CD4-positive, alpha-beta T cell treated with Interleukin-4 for 1 hour (primary cell): Measurements from ENCODE around the gene CSGALNACT2.

Experiments
- DNase-seq, 2 donors: peaks; one replicate each; pipeline ENCODE4 v3.0.0-alpha.2; 2020 to 2022

Gene CSGALNACT2

DNA sequence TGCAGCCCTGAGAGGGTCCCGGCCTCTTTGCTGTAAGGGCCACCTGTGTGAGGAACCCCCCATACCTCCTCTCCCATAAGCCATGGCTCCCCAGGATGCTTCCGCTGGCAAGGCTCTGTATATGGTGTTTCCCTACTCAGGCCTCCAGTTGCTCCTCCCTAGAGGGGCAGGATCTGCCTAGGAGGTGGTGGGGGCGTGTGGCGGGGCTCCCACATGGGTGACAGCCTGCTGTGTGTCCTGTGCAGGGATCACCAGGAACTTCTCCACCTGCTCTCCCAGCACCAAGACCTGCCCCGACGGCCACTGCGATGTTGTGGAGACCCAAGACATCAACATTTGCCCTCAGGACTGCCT is 25.7 kb upstream of the CSGALNACT2 start:
- no peak for DNase-seq

DNA sequence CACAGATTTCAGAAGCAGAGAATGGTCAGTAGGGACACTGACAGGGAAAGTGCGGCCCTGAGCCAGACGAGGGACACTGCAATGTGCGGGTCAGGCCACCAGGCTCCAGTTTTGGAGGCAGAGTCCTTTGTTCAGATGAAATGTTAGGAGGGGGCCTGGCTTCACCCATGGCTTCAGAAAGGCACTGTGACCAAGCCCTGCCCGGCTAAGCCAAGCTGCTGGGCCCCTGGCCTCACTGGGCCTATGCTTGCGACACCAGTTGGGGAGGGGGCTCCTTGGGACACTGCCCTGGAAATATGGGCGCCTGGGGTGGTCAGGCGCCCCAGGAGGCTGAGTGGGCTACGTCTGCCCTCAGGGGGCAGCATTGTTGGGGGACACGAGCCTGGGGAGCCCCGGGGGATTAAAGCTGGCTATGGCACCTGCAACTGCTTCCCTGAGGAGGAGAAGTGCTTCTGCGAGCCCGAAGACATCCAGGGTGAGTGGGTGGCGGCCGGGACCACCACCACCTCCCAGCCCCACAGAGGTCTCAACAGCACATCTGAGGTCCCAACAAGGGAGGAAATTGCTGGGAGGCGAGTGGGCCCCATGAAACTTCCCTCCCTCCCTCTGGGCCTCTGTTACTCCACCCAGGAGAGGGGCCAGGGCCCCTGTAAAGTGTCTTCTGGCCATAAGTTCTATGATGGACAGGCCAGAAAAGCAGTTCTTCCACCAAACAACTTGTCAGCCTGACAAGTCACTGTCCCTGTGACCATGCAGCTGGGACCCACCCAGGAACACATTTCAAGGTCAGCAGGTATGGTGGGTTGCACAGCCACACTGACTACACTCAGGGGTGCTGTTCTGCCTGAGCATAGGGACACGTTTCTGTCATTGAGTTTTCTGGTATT is 24.8 kb upstream of the CSGALNACT2 start:
- DNase-seq, result no peak

DNA sequence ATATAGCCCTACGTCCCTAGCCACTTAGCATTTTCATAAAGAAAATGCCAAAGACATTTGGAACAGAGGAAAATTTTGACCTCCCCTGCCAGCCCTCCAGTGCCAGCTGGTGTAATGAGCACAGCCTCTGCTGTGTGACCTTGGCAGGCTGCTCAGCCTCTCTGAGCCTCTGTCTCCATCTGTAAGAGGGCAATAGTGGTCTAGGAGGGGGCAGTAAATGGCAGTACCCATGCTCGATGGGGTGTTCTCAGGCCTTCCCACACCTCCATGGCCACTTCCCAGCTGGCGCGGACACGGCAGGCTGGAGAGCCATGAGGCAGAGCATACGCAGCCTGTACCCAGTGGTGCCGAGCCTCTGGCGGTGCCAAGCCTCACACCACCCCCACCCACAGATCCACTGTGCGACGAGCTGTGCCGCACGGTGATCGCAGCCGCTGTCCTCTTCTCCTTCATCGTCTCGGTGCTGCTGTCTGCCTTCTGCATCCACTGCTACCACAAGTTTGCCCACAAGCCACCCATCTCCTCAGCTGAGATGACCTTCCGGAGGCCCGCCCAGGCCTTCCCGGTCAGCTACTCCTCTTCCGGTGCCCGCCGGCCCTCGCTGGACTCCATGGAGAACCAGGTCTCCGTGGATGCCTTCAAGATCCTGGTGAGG is 24.0 kb upstream of the CSGALNACT2 start:
- DNase-seq, result no peak

DNA sequence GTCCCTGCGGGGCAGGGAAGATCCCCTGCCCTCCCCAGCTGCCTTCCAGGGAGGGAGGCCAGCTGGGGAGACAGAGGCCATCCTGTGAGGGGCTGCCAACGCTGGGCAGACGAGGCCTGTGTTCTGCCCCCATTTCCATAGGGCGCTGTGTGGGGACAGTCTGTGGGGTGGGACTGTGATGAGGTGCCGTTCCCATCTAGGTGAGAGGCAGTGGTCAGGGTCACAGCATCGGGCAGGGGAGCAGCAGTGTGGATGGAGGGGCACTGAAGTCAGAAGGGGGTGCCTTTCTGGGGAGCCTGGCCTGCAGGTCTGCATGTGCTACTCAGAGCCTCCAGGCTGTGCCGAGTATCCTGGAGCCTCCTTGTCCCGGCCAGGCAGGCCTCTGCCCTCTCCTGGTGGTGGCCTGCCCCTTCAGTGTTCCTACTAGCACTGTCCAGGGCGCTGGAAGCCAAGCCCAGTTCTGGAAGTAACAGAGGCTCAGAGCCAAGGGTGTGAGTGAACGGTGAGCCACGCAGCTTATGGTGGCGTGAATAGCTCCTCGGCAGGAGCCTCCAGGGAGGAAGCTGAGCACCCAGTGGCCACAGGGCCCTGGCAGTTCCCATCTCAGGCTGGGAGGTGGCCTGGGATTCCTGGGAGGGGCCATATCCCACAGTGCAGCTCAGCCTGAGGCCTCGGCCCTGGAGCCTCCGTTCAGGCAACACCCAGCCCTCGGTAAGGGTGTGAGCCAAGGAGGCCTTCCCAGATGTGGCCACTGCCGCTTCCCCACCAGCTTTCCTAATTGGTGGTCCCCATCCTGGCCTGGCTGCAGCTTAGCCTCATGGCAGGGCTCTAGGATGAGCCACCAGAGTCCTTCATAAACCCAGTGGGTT is 23.3 kb upstream of the CSGALNACT2 start:
- DNase-seq, result no peak

DNA sequence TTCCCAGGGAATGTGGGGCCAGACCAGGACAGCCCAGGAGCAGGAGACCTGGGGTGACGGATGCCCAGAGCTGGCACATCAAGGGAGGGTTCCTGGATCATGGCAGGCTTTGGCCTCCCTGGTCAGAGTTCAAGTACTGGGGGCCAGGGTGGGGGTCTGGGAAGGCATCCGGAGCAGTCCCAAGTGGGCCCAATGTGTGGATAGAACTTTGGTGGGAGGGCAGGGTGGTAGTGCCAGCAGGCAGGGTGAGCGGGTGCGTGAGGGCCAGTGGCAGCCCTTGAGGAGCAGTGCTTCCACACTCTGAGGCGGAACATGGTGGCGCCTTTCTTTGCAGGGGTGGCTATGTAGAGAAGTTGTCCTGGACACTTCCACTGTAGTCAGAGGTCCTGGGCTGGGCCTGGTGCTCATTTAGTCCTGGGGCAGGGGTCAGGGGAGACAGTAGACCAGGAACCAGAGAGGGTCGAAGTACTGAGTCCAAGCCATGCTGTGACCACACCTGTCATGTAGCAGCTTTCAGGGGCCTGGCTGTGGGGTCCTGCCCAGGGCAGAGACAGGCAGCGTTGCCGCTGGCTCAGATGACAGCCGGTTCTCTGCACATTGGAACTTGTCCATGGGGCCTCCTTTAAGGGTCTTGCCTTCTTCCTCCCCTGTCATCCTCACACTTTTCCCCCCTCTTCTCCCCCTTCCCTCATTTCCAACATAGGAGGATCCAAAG is 22.2 kb upstream of the CSGALNACT2 start:
- DNase-seq, result no peak

DNA sequence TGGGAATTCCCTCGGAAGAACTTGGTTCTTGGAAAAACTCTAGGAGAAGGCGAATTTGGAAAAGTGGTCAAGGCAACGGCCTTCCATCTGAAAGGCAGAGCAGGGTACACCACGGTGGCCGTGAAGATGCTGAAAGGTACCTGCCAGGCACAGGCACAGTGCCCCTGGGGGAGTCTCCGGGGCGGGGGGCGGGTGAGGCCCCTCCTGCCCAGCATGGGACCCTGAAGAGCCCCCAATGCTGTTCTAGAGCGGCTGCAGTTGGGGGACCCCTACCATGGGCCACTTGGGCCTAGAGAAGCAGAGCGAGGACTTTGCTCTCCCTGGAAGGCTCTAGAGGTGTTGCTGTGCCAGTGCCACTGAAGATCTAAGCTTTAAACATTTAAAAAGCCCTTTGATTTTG is 21.6 kb upstream of the CSGALNACT2 start:
- no peak for DNase-seq

DNA sequence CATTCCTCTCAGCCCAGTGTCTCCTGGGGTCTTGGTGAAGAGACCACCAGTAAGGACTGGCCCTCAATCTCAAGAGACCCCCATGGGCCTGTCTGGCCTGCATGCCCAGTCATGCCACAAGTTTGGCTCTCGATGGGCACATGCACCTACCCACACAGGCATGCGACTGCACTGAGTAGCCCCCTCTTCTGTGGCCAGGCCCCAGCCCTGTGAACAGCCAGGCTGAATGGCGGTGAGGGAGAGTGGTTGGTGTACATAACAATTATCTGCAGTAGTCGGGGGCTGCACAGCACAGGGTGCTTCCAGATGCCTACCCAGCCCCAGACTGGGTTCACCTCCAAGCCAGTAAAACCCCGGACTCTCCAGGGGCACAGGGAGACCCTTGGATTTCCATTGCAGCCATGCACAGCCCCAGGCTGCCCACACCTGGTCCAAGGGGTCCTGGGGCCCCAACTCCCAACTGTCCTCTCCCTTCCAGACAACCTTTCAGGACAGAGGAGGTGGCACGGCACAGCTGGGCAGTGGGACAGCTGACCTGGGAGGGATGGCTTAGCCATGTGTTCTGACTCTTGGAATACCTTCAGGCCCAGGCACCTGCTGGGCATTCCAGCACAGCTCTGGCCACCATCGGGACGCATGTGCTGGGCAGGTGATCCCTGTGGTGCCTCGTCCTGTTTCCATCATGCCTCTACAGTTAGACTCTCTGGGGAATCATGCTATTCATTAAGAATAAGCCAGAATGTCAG is 21.0 kb upstream of the CSGALNACT2 start:
- no peak for DNase-seq

DNA sequence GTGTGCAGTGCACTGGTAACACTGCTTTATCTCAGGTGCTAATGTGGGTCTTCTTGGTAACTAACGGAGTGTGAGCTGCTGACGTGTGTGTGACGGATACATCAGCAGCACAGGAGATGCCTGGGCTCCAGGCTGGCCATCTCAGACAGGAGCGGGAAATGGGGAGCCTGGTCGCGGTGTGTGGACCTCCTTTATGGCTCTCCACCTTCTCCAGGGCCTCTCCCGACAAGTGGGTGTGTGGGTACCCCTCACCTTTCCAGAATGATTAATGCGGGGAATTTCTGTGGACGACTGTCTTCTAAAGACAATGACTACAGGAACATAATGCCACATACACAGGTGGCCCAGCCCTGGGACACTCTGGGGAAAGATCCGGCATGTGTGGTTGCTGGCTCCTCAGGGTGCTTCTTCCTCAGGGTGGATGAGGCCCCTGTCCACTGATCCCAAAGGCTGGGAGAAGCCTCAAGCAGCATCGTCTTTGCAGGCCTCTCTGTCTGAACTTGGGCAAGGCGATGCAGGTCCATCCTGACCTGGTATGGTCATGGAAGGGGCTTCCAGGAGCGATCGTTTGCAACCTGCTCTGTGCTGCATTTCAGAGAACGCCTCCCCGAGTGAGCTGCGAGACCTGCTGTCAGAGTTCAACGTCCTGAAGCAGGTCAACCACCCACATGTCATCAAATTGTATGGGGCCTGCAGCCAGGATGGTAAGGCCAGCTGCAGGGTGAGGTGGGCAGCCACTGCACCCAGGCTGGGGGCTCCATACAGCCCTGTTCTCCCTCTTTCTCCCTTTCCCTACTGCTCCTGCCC is 20.3 kb upstream of the CSGALNACT2 start:
- no peak for DNase-seq

DNA sequence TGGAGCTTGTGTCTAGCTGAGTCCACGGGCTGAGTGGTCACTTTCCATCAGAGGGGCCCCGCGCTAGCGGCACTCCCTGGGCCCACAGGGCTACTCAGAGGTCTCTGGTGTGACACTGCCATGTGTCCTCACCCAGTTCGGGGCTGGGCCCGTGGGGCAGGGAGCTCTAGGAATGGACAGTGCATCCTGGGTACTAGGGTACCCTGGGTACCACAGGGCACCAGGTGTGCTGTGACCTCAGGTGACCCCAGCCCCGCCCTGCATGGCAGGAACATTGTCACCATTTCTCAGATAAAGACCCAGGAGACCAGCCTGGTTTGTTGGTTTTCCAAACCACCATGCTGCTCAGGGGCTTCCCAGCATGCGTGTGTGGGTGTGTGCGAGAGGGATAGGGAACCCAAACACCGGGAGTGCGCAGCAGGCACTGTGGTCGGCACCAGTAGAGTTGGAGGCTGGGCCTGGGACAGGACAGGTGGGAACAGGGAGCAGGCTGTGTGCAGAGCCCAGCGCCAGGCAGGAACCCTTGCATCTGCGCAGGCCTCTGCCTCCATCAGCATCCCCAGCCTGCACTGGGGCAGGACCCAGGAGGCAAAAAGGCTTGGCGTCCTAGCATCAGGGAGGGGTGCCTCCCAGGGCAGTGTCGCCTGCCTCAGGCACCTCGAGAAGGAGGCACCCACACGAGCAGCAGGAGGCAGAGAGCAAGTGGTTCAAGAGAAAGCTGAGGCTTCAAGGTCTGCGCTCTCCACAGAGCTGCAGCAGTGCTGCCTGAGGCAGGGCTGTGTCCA is 19.4 kb upstream of the CSGALNACT2 start:
- no peak for DNase-seq

DNA sequence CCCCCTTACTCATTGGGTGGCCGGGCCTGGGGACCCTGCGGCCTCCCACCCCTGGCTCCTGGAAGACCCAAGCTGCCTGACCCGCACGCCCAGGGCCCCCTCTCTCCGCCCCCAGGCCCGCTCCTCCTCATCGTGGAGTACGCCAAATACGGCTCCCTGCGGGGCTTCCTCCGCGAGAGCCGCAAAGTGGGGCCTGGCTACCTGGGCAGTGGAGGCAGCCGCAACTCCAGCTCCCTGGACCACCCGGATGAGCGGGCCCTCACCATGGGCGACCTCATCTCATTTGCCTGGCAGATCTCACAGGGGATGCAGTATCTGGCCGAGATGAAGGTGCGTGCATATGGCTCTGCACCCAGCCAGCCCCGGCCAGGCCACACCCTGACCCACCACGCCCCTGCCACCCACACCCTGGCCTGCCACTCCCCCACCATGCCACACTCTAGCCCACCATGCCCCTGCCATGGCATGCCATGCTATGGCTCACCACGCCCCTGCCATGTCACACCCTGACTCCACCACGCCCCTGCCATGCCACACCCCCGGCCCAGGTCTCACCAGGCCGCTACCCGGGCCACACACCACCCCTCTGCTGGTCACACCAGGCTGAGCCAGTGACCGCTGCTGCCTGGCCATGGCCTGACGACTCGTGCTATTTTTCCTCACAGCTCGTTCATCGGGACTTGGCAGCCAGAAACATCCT is 18.7 kb upstream of the CSGALNACT2 start:
- no peak for DNase-seq

DNA sequence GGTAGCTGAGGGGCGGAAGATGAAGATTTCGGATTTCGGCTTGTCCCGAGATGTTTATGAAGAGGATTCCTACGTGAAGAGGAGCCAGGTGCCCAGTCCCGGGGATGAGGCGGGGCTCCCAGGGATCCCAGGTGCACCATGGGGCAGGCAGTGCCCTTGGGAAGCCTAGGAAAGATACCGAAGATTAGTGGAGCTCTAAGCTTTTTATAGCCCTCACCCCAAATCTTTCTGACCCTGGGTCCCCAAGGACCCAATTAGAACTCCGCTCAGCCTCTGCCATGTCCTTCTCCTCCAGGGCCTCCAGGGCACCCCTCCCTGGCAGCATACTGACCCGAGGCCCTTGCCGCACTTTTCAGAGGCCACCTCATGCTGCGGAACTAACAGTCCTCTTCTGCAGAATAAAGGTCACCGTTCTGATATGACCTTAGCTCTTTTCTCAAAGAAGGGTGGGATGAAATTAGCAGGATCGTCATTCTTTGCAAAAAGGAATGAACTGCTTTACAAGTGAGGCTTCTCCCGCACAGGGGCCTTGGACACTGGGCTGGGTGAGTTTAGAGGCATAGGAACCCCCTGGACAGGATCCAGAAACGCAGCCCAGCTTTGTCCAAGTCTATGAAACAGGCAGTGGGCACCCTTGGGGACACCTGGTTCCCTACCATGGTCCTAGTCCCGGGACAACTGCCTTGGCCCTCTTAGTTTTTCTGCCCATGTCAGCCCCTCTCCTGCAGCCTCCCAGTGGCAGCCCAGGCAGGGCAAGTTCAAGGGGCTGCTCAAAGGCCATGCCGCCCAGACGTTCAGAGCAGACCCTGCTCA is 17.9 kb upstream of the CSGALNACT2 start:
- no peak for DNase-seq

DNA sequence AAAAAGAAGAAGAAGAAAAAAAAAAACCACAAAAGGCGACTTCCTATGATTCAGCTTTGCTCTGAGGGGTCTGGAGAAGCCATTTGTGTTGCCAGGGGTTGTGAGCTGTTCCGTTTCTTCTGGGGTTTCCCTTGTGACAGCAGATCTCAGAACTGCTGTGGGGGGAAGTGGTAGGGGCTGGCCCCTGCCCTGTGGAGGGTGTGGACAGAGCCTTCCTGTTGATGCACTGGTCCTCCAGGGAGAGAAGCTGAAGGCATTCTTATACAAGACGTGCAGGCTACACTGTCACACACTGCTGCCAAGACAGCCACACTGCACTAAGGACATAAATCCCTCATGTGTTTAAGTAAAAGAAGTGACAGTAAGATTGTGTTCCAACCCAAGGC is 17.3 kb upstream of the CSGALNACT2 start:
- peak; percentile 67 to 82 for DNase-seq

DNA sequence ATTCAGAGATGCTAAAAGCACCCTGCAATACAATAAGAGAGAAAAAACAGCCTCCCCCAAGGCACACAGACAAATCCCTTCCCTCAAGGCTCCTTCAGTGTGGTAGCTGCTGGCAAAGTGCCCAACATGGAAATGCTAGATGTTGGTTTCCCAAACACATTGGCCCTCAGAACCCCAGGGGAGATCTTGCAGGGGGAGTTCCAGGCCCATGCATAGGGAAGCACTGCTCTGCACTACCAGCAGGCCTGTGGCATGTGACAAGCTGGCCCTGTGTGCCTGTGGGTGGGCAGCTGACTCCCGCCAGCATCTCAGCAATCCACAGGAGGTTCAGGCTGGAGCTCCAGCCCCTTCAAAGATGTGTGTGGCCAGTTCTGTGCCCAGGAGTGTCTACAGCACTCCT is 16.8 kb upstream of the CSGALNACT2 start:
- DNase-seq, result no peak

DNA sequence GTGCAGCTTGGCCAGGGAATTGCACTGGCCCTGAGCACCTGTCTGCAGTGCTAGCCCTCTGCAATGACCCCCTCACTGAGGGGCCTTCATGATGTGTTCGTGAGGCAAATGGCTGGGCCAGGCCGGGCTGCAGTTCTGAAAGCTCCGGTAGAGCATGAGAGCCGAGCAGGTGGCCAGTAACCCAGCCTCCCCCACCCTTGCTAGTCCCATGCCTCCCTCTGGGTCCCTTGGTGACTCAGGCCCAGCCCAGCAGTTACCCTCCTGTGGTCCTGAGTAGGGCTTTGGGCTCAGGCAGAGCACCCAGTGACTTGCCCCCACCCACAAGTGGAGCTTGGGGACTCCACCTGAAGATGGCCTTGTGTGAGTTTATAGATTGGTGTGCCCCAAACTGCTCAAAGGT is 16.1 kb upstream of the CSGALNACT2 start:
- no peak for DNase-seq

DNA sequence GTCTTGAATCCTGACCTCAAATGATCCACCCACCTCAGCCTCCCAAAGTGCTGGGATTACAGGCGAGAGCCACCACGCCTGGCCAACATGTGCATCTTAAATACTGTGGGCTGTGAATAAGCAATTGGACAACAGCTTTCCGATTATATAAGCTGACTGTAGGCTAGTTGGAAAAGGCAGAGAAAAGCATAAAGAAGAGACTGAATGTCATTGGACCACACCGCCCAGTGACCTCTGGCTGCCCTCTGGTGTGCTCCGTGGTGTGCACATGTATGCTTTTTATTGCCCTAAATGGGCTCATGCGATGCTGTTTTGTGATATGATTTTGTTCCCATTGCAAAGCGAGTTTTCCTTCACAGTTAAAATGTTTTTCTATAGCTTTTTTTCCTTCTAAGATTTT is 15.4 kb upstream of the CSGALNACT2 start:
- no peak for DNase-seq

DNA sequence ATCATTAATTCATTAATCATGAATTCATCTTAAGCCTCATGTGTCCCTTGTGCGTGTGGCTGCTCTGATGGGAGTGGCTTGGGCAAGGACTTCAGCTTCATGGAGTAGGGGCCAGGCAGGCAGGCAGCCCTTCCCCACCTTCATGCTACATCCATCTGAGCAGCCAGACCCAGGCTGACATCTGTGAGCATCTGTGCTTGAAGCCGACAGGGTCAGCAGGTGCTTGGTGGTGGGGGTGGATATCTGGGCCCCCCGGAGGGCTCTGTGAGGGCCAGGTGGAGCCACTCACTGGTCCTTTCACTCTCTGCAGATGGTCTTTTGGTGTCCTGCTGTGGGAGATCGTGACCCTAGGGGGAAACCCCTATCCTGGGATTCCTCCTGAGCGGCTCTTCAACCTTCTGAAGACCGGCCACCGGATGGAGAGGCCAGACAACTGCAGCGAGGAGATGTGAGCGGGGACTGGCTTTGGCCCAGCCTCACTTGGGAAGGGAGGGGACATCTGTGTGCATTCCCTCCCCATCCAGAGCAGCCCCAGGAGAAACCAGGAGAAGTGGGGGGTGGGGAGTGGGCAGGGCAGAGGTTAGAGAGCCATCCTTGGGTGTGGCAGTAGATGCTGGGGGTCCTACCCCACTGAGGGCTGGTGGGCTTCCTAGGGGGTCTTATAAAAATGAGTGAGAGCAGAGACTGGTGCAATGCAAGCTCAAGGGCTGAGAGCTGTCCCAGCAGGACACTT is 14.7 kb upstream of the CSGALNACT2 start:
- peak in 1 of 2 donors; percentile 4 for DNase-seq

DNA sequence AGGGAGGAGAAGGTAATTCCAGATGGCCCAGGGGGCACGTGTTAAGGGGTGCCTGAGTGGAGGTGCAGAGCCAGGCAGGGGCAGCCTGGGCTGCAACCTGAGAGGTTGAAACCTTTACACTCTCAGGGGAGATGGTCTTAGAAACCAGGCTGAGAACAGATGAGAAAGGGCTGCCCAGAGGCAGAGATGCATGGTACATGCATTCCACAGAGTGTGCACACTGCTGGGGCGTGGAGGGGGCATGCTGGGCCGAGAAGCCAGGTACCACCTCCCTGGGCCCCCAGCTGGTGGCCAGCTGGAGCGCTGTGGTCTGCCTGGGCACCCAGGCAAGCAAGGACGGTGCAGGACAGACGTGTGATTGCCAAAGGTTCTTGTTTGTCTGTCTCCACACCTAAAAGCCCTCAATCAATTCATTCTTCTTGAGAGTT is 14.1 kb upstream of the CSGALNACT2 start:
- DNase-seq, result no peak
